RPMI8226 (cell line): Measurements from ENCODE around the gene VRK2.
A peak's percentile ranks its signal among the peaks of the same experiment; 100 is the strongest.

Experiments used
- DNase-seq: peaks from one replicate; pipeline ENCODE4 v3.0.0-alpha.2; 2015

The VRK2 gene

DNA sequence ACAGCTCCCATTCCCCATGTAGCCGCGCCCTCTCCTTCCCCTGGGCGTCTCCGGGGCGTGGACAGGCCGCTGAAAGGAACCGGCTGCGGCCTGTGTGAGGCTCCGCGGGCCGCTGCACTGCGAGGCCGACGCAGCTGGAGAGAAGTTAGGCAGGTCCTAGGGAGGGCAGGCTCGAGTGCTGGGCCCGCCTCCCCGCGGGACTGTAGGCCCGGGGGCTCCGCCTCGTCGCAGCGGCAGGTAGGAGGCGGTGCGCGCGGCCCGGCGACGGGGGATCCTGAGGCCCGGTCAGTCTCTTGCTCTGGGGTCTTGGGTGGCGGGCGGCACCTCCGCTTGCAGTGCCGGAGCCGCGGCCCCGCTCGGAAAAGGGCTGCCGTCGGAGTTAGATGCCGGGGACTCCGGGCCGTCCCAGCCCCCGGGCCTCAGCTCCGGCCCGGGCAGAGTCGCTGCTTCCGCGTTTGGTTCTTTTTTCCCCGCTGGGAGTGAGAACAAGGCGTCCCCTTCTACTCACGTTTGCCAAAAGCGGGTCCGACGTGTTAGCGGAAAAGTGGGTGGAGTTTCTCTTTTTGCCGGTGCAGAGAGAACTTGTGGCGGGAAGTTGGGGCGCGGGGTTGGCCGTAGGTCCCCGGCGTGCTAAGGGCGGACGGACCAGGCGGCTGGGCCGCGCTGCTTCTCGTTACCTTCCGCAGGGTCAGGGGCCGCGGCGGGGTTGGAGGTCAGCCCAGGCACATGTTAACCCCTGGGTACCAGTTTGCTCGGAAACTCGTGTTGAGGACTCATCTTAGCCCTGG is at the start of gene VRK2:
VRK2 (plus strand) TSS at position 222 of the 788 bp plus-strand sequence. CDS start 2,026 bp downstream, outside the sequence.
- peak; percentile 94 for DNase-seq

DNA sequence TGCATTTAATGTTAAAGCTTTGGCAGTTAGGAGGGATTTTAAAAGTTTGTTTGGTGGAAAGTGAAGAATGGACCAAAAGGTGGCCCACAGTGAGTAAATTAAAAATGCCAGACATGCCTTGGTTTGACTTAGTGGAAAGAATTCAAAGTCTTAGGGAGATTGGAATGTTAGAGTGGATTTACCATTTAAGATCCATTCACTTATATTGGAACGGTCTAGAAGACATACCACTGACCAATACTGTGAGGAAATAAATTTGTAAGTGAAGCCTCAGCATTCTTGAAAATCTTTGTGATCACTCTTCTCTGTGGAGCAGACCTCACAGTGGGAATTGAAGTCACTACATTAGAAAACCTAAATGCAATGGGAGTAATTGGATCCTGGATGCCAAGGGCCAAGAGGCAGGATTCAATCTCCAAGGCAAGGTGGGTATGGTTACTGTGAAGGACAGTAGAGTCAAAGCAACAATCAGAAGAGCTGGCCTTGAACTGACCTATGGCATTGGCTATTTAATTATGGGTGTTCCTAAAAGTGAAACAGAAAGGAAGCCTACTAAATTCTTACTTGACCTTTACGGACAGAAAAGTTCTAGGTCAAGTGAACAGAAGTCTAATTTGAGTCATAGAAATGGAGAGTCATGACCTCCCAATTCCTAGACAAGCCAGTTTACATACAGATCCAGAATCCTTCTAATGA is 40.2 kb upstream of the VRK2 start:
- no peak for DNase-seq

GRCh38 chr2:58006952-58007284 is 39.7 kb upstream of the VRK2 start:
- no peak for DNase-seq

DNA sequence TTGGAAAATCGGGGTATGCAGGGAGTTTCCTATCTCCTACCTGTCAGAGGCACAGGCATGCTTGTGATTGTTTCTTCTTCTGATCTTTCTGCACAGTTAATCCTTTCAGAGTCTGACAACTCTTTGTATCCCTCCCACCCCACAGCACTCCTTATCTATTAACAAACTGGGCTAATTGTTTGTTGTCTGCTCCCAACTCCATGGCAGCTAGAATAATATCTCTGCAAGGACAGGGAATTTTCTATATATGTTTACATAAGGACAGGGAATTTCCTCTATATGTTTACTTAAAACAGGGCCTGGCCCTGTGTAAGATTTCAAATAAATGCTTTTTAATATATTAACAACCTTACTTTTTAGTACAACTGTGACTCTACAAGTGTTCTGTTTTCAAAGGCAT is 36.0 kb upstream of the VRK2 start:
- DNase-seq, result no peak

DNA sequence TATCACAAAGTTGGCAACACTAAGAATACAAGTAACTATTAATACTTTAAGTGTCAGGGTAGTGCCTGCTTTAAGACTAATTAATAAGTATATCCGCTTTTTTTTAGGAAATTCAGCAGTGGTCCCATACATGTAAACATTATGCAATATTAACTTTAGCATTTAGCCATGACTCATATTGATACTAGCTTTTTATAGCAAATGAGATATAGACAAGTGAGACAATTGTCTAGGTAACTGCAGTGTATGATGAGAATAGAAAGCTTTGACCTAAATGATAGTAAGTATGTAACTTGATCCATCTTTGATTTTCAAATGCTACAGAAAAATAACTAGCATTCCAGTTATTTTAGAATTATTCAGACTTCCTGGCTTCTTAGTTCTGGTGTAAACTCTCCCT is 27.4 kb upstream of the VRK2 start:
- DNase-seq, result no peak

- no peak for DNase-seq
Measured at GRCh38 chr2:58025150-58025933, 21.3 kb upstream of the VRK2 start.

- no peak for DNase-seq
Measured at GRCh38 chr2:58027029-58027428, 19.6 kb upstream of the VRK2 start.

DNA sequence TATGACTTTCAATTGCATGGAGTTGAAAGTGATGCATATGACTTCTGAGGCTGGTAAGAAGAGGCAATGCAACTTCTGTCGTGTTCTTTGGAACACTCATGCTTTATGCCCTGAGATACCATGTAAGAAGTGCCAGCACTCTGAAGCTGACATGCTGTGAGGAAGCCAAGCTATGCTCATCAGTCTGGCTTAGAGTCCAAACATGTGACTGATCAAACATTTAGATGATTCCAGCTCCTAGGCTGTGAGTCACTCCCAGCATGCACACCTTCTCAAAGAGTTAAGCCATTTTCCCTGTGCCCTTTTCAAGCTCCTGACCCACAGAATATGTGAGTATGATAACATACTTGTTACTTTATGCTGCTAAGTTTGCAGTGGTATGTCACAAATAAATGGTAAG is 15.8 kb upstream of the VRK2 start:
- DNase-seq, result no peak

DNA sequence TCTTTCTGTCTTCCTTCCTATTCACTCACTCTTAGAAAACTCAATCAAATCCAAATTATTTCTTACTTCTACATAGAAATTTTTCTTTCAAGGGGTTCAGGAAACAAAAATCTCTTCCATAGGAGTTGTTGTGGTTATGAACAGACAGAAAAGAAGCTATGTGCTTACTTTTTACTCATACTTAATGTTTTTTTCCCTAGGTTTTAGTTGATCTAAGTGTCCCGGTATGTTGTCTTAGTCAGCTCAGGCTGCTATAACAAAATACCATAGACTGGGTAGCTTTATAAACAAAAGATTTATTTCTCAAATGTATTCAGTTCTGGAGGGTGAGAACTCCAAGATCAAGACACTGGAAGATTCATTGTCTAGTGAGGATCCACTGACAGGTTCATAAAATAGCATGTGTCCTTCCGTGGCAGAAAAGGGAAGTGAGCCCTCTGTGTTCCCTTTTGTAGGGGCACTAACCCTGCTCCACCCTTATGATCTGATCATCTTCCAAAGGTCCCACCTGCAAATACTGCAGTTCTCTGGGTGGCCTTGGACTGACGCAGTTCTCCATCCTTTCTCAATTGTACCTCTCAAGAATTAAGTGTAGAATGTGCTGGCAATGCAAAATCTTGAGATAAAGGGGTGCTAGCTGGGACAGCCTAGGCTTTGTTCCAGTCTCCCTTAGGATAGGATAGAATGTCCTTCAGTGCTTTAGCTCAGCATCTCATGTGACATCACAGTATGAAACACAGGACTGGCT is 14.4 kb upstream of the VRK2 start:
- peak; percentile 59 for DNase-seq

DNA sequence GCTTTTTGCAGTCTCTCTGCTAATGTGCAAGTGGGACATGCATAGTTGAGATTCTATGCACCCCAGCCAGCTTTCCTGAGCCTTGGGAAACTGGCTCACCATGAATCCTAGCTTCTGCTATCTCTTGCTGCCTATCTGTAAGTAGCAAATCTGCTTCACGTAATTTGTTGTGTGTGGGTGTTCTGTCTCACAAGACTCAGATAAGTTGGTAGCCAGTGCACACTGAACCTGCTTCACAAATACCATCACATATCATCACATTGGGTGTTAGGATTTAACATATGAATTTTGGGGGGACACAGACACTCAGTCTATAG is 13.9 kb upstream of the VRK2 start:
- no peak for DNase-seq

GRCh38 chr2:58033530-58033929 is 13.1 kb upstream of the VRK2 start:
- DNase-seq, result no peak

DNA sequence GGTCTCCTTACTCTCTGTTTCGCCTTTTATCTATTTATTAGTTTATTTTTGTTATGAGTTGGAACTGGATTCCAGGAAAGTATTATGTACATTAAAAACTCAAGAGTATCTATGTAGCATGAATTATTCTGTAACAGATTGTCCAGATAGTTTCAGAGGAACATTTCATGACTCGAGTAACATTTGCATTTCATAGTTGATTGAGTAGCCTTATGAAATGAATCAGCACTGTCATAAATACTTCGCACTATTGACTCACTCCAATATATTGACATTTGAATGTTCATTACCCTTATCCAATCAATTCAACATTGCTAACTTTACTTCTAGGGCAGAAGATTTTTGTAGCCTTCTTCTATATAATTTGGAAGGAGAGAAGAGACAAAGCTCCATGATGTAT is 11.3 kb upstream of the VRK2 start:
- DNase-seq, result no peak

DNA sequence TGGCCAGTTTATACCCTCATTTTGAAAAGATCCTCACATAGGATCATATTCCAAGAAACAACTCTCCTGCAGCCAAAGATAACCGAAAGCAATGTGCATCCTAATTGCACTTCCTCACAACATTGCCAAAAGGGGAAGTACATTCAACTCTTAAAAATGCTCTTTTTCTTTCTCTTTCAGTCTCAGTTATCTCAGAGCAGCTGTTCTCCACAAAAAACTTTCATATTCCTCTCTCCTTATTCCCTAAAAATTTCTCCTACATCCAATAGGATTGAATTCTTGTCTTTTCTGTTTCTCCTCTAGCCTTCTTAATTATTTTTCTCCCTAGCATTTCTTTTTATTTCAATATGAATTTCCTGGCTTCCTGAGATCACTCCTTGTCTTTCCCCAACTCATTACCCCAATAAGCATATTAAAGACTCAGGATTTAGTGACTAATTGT is 7.4 kb upstream of the VRK2 start:
- peak; percentile 45 for DNase-seq

DNA sequence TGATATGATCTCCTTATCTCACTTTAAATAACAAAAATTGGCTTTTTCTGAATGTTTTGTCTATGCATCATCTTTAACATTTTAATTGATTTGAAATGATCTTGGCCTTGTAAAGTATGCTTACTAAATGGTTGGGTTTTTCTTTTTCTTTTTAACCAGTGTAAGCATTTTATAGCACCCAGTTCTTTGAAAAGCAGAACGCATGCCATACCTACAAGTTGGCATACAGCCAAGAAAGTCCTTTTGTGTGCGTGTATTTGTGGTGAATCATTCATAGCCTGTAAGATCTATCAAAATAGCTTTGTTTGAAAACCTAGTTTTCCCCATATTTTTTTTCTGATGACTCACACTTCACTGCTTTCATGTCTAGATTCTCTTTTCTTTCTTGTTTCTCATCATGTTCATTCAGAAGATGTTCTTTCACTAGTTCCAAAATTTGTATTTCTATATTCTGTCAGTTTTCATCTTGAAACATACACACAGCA is 4.1 kb upstream of the VRK2 start:
- peak; percentile 87 for DNase-seq

DNA sequence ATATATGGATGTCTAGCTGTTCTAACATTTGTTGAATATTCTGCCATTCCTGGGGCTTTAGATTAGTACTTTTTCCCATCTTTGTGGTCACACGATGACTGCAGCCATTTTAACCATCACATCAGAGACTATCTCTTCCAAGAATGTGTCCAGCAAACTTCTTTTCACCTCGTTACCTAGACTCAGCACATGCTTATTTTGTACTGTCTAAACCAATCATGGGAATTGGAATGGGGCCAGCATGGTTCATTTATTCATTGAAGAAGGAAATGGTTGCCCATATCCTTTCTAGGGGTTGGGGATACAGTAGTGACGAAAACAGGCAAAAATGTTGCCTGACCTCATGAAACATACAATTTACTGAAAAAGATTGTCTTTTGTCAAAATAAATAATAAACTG is 2.5 kb upstream of the VRK2 start:
- no peak for DNase-seq

GRCh38 chr2:58045580-58046334 is 849 bp upstream of the VRK2 start:
- DNase-seq, result peak; percentile 18

- no peak for DNase-seq
Measured at GRCh38 chr2:58046335-58046584, 346 bp upstream of the VRK2 start.

DNA sequence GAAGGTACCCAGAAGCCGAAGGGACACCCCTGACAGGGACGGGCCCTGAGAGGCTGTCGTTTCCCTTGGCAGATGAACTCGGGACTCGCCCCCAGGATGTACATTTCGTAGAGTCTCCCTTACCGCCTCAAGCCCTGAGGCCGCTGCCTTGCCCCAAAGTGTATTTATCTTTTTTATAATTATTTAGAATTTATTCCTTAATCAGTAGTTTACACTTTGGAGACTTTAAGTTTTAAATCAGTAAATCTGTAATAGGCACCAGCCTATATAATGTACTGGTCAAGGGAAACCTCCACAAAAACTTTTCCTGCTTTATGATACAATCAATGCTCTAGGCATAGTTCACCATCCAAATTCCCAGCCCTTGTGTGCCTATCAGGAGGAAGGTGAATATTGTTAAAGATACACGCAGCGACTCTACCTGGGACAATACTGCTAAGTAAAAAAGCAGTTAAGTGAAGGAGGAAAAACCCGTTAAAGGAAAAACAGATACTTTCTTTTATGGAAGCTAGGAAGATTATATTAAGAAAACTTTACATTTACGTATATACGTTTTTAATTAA is 848 bp downstream of the VRK2 start:
- no peak for DNase-seq

DNA sequence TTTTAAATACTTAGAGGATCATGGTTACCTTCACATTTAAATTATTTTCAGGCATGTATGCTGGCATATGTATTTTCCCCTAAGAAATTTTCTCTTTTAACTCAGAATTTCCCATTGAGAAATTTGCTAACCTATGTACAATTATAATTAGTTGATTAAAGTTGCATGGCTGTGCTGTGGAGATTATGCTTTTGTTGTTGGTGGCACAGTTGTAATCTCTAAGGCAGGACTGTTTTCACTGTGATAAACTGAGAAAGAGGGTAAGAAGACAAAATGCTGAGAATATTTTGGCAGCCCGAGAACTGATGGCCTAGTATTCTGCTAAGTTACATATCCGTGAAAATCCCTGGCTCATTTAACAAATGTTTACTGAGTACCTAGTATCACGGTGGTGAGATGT is 1.4 kb downstream of the VRK2 start:
- DNase-seq, result no peak

GRCh38 chr2:58051445-58051844 is 4.8 kb downstream of the VRK2 start:
- DNase-seq, result no peak

DNA sequence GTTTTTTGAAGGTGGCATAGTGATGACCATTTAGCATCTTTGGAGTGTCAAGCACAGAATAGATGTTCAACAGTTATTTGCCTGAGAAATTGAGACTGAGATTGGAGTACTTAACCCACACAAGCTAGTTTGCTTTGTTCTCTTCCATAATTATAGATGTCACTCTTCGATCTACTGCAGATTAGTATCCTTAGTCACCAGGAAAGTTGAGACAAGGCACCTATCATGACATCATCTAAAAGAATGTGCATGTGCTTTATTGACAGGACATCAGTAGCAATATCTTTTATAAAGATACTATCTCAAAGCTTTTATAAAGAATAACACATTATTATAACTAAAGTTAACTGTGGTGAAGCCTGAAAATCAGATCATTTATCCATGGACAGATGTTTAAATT is 6.4 kb downstream of the VRK2 start:
- DNase-seq, result no peak

- DNase-seq, result no peak
Measured at GRCh38 chr2:58054264-58054663, 7.7 kb downstream of the VRK2 start.
